GM21717 (cell line): ENCODE measurements around the gene CHST8.
"Not testable (repeated sequence)": the region's sequence is repeated elsewhere in the genome, so short reads cannot be mapped to it uniquely, and the experiment has no call there.

ENCODE experiments used
- ATAC-seq: cut with Tn5 transposase; IDR thresholded peaks from one replicate; pipeline ENCODE4 v1.9.1; 2021; ENCODE audit warnings: mild to moderate bottlenecking, moderate library complexity; ENCODE audit not compliant: unreplicated experiment

CHST8 gene

GRCh38 chr19:33805313-33805712 lies 183.6 kb downstream of the CHST8 start:
- no peak for ATAC-seq

GRCh38 chr19:33805840-33806433 lies 184.2 kb downstream of the CHST8 start:
- no peak for ATAC-seq

- ATAC-seq: no peak
These were observed 184.7 kb downstream of the CHST8 start for GRCh38 chr19:33806434-33806881.

GRCh38 chr19:33808399-33808798 lies 186.6 kb downstream of the CHST8 start:
- ATAC-seq: no peak

- ATAC-seq: no peak
These were observed 188.2 kb downstream of the CHST8 start for GRCh38 chr19:33809960-33810359.

- ATAC-seq: no peak
These were observed 189.1 kb downstream of the CHST8 start for GRCh38 chr19:33810821-33811220.

GRCh38 chr19:33811246-33811645 lies 189.5 kb downstream of the CHST8 start:
- ATAC-seq: no peak

- no peak for ATAC-seq
These were observed 190.1 kb downstream of the CHST8 start for GRCh38 chr19:33811736-33812387.

GRCh38 chr19:33812388-33813330 lies 190.9 kb downstream of the CHST8 start:
- ATAC-seq: no peak

GRCh38 chr19:33813391-33814101 lies 191.8 kb downstream of the CHST8 start:
- ATAC-seq: no peak

- no peak for ATAC-seq
These were observed 192.7 kb downstream of the CHST8 start for GRCh38 chr19:33814181-33815165.

- no peak for ATAC-seq
These were observed 193.9 kb downstream of the CHST8 start for GRCh38 chr19:33815380-33816340.

GRCh38 chr19:33818411-33818810 lies 196.7 kb downstream of the CHST8 start:
- no peak for ATAC-seq

- not testable (repeated sequence) for ATAC-seq
These were observed 197.3 kb downstream of the CHST8 start for GRCh38 chr19:33819078-33819477.

- no peak for ATAC-seq
These were observed 197.7 kb downstream of the CHST8 start for GRCh38 chr19:33819506-33819879.

- no peak for ATAC-seq
These were observed 198.4 kb downstream of the CHST8 start for GRCh38 chr19:33819880-33820781.

GRCh38 chr19:33821871-33822270 lies 200.1 kb downstream of the CHST8 start:
- ATAC-seq: no peak
